Fibroblast of skin of scalp (primary cell): ENCODE measurements around the gene YJU2.
"Not testable (repeated sequence)": the region's sequence is repeated elsewhere in the genome, so short reads cannot be mapped to it uniquely, and the experiment has no call there.

Experiments used
- DNase-seq: peaks from one replicate; pipeline ENCODE4 v3.0.0-alpha.2; 2013

Gene YJU2

DNA sequence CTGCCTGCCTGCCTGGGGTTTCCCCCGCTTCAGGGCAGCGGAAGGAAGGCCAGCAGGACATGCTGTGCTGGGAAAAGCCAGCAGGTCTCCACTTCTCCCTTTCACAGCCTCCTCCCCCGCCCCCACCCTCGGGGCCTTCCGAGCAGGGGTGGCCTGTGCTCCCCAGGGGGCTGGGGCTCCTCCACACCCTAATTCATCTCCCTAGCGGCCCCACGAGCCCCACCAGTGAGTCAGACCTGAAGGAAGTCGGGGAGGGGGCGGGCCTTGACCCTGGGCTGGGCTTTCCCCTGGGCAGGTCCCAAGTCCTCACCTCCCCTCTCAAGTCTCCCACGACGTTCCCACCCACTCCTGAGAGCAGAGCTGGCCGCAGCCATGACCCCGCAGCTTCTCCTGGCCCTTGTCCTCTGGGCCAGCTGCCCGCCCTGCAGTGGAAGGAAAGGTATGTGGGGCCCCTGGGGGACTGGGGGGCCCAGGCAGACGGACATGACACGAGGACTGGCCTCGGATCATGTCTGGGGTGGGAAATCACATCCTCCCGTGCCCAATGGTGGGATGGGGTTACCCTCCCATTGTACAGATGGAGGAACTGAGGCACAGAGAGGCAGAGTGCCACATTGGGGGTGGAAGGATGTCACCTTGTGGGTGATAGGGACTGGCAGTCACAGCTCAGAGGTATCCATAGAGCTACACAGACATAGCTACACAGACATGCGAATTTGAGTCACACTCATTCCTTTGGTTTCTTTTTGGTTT, 17.5 kb upstream of the YJU2 start, which contains the start of gene EBI3:
Gene EBI3 (plus strand): TSS at position 345 of the 753 bp plus-strand sequence. CDS start 28 bp downstream, at position 373.
- DNase-seq = peak; percentile 58

GRCh38 chr19:4230237-4230636, 16.6 kb upstream of the YJU2 start:
- DNase-seq = not testable (repeated sequence)

DNA sequence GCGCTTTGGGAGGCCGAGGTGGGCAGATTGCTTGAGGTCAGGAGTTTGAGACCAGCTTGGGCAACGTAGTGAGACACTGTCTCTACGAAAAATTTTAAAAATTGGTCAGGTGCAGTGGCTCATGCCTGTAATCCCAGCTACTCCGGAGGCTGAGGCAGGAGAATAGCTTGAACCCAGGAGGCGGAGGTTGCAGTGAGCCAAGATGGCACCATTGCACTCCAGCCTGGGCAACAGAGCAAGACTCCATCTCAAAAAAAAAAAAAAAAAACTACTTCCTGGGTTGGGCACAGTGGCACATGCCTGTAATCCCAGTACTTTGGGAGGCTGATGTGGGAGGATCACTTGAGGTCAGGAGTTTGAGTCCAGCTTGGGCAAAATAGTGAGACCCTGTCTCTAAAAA, 15.4 kb upstream of the YJU2 start:
- DNase-seq = not testable (repeated sequence)

- DNase-seq = not testable (repeated sequence)
Observed at GRCh38 chr19:4232139-4232538, 14.7 kb upstream of the YJU2 start.

- DNase-seq = no peak
Observed at GRCh38 chr19:4232614-4233281, 14.1 kb upstream of the YJU2 start.

DNA sequence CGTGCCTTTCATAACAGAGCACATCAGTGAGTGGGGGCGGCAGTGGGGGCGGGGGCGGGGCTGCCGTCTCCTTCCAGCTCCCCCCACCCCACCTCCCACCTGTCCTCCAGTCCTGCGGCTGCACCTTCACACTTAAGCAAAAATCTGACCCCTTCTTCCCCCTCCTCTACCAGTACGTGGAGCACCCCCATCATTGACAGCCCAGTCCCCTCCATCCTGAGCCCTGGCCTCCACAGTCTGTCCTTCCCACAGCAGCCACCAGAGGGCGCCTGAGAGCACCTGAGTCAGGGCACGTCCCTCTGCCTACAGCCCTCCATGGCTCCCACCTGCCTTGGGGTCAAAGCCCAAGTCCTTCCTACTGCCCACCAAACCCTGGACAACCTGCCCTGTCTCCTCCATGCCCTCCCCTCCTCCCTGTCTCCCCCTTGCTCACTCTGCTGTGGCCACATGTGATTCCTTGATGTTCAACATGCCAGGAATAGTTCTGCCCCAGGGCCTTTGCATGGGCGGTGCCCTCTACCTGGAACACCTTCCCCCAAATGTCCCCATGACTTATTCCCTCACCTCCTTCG, 13.5 kb upstream of the YJU2 start:
- peak; percentile 25 for DNase-seq

DNA sequence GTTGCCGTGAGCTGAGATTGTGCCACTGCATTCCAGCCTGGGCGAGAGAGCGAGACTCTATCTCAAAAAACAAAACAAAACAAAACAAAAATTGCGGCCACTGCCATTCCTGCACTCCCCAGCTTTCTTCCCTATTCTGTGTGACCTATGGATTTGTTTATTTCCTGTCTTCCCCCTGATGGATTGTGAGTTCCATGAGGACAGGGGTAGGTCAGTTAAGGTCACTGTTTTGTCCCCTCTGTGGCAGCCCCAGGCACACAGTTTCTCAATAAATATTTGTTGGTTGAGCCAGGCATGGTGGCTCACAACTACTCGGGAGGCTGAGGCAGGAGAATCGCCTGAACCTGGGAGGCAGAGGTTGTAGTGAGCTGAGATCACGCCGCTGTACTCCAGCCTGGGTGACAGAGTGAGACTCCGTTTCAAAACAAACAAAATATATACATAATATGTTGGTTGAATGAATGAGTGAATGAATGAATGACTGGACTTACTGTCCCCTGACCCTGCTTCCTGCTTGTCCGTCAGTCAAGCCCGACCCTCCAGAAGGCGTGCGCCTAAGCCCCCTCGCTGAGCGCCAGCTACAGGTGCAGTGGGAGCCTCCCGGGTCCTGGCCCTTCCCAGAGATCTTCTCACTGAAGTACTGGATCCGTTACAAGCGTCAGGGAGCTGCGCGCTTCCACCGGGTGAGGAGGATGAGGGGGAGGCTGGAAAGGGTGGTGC, 12.6 kb upstream of the YJU2 start:
- no peak for DNase-seq

DNA sequence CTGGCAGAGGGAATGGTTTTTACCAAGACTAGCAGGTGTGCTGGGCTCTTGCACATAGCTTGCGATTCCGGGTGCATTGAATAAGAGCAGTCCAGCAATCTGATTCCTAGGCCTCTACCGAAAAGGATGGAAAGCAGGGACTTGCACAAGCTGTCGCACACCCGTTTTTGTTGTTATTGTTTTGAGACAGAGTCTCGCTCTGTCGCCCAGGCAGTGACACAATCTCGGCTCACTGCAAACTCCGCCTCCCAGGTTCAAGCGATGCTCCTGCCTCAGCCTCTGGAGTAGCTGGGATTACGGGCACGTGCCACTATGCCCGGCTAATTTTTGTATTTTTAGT, 12.0 kb upstream of the YJU2 start:
- no peak for DNase-seq

GRCh38 chr19:4237510-4237909, 9.4 kb upstream of the YJU2 start:
- DNase-seq = not testable (repeated sequence)

GRCh38 chr19:4238831-4239230, 8.0 kb upstream of the YJU2 start:
- DNase-seq = no peak

- DNase-seq = no peak
Observed at GRCh38 chr19:4241824-4242430, 5.0 kb upstream of the YJU2 start.

- DNase-seq = not testable (repeated sequence)
Observed at GRCh38 chr19:4245938-4246337, 942 bp upstream of the YJU2 start.

GRCh38 chr19:4256563-4256962, 9.7 kb downstream of the YJU2 start:
- DNase-seq = no peak

GRCh38 chr19:4257025-4257424, 10.1 kb downstream of the YJU2 start:
- DNase-seq = no peak

- DNase-seq = no peak
Observed at GRCh38 chr19:4258181-4258580, 11.3 kb downstream of the YJU2 start.

DNA sequence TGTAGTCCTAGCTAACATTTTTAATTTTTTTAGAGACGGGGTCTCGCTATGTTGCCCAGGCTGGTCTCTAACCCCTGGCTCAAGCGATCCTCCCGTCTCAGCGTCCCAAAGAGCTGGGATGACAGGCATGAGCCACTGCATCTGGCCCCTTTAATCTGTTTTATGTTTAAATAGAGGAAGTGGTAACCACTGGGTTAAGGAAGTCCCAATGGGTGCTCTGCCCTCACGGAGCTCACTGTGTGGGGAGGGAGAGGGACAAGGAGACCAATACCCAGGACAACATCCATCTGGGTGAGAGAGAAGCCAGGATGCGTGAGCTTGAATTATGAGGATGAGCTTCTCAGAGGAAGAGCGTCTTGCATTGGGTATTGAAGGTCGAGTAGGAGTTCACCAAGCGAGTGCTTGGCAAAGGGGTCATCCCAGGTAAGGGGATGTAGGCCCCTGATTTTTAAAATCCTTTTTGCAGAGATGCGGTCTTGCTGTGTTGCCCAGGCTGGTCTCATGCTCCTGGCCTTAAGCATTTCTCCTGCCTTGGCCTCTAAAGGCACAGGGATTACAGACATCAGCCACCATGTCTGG, 13.8 kb downstream of the YJU2 start:
- DNase-seq = no peak

- DNase-seq = no peak
Observed at GRCh38 chr19:4264812-4265211, 17.9 kb downstream of the YJU2 start.

- no peak for DNase-seq
Observed at GRCh38 chr19:4266253-4267000, 19.5 kb downstream of the YJU2 start.

- peak; percentile 36 for DNase-seq
Observed at GRCh38 chr19:4267101-4267900, 20.4 kb downstream of the YJU2 start.

- no peak for DNase-seq
Observed at GRCh38 chr19:4267901-4268815, 21.3 kb downstream of the YJU2 start.
